HG03108 (cell line): Measurements from ENCODE around the gene SLC44A3.

ENCODE experiments used
- ATAC-seq: cut with Tn5 transposase; IDR thresholded peaks from one replicate; pipeline ENCODE4 v1.9.1; 2021; ENCODE audit warnings: moderate library complexity; ENCODE audit not compliant: unreplicated experiment

SLC44A3 gene

DNA sequence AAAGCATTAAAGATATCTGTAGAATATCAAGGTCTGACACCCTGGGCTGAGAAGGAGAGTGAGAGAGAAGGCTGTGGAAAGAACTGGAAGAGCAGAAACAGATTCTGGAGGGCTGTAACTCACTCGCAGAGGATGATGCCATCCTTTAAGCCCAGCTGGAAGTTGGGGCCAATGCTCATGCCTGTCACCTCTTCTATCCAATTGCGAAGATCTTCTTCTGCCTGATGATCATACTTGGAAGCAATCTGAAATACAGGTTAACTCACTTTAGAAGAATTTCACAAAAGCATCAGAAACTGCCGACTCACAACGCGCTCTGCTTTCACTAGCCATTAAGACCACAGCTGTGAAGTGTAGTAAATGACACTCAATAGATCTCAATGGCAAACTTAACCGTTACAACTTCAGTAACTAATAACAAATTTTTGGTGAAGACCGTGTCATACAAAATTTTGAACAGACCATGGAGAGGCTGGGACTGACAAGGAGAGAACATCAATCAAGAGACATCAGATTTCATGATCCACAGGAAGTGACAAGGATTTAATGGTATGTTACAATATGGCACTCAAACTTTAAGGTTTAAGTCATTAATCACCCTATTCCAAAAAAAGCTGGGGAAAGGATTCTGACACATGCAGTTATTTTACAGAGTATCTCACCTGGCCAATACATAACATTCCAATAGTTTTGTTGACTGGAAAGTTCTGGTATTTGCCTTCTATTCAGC, 83.3 kb downstream of the SLC44A3 start:
- ATAC-seq: no peak

DNA sequence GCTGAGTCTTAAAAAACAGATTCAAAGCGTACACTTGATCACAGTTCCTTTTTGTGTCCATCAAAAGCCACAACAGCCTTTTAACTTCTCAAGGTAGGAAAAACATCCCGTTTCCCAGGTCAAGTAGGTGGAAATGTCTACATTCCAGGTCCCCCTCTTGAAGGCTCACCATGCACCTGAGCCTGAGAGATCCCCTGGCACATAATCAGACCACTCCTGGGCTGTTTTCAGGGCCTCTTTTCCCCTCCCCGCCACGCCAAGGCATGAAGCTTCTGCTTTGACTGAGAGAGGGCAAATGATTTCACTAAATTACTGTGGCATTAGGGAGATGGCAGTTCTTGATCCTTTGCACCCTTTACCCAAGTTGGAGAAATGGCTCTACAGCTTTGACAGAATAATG, 85.0 kb downstream of the SLC44A3 start:
- no peak for ATAC-seq

DNA sequence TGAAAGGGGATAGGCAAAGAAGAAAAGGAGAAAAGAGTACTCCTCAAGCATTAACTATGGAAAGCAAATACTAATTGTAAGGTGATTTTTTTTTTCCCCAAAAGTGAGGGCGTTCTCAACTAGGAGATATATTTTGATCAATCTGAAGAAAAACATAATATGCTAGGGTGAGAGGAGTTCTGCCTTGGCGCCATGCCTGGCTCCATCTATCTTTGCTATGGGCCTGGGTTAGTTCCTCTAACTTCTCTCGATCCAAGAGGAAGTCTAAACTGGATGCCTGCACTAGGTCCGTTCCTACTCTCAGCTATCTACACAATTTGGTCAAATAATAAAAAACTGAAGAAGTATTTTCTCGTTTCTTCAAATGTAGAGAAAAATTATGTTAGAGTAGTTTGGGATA, 86.2 kb downstream of the SLC44A3 start:
- ATAC-seq: no peak

DNA sequence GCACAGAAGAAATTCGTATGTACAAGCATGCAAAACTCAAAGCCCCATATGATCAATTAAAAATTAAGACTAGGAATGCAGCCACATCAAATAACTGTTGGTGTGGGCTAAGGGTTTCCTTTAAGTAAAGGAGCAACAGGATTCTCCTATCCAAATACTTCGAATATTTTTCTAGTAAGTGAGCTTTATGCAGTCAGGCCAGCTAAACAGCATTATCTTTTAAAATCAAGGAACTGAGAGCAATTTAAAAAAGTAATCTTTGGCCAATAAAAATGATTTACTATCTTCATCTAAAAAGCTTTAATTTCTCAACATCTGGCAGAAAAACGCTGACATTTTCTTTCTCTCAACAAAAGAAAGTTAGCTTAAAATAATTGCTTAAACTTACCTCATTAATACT, 87.0 kb downstream of the SLC44A3 start:
- no peak for ATAC-seq

DNA sequence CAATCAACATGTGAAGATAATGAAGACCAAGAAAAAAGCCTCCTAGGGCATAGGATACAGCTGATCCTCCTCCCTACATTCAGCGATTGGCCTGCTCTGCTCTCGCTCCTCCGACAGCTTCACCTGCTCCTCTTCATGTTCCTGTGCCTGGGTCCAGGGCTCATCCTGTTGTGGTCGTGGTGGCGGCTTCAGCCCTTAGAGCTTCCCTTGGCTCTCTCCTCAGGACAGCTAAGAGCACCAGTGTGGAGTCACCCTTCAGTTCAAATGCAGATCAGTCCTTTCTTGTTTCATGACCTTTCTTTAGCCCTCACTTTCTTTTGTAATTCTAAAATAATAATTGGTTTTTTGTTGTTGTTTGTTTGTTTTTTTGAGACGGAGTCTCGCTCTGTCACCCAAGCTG, 88.0 kb downstream of the SLC44A3 start:
- ATAC-seq: no peak

DNA sequence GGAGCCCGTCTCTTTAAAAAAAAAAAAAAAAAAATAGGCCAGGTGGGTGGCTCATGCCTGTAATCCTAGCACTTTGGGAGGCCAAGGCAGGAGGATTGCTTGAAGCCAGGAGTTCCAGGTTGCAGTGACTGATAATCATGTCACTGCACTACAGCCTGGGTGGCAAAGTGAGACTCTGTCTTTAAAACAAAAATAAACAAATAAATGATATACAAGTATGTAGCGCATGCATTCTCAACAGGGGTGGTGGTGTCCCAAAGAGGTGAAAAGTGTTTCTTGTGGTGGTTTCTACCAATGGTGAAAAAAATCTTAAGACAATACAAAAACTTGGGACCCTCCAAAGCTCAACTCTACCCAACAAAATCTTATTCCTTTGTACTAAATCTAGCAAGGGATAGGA, 88.8 kb downstream of the SLC44A3 start:
- ATAC-seq: no peak

DNA sequence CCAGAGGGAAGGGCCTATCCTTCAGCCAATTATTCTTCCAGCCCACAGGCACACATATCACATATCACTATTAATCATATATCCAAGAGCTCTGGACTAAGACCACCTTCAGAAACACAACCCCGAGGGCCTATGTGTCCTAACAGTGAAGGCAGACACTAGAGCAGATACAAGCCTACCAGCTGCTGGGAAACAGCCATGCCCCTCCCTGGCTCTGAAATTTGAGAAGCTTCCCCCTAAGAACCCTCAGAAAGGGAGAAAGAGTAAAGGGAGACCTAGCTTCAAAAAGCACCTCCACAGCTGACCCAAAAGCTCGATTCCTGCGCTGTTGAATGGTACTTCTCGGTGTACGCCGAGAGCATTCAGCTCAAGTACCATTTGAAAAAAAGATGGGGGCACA, 89.3 kb downstream of the SLC44A3 start:
- ATAC-seq: no peak

DNA sequence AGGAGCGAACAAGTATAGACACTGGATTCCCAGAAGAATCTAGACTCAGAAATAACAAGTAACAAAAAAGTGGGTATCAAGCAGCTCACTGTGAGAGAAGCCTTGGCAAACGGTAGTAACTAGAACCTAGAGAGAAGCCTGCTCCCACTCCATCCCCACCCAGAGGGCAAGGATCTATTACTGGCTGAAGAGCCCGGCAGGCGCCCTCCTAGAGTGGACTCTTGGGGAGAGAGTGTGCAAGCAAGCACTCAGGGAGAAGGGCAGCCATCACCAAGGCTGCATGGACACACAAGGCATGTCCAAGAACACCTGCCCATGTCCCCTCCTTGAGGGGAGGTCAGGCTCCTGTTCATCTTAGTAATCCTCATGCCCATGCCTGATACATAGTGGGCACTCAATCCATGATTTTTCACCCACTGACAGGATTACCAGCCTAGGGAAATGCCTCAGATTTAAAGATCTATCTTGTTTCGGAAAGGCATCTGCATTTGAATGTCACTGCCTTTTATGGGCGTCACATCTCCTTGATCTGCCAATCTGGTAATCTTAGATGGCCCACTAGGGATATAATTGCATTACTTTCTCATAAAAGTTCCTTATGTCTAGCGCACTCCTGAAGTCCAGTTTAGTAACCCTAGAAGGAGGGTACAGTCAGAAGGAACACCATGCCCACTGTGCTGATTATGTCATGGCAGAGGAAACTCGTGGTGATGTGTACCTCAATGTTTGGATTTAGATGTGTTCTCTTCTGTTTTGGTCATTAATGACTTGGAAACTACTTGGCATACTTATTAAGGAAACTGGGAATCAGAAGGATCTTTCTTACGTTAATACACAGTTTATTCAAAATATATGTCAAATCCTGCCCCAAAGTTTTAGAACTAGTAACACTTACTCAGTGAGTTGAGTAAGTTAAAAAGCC, 92.4 kb downstream of the SLC44A3 start:
- ATAC-seq: no peak

DNA sequence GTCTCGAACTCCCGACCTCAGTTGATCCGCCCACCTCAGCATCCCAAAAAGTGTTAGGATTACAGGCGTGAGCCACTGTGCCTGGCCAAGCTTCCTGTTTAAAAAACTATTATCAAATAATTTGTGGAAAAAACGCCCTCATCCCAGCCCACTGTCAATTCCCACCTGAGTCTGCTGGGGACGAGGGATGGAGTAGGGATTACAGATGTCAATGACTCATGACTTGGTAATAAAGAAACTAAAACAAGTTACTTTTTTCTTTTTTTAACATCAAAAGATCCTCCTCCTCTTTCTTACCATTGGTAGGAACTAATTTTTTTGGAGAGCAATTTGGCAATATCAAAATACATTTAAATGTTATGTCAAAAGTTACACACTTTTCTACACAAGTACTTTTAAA, 97.1 kb downstream of the SLC44A3 start:
- no peak for ATAC-seq

DNA sequence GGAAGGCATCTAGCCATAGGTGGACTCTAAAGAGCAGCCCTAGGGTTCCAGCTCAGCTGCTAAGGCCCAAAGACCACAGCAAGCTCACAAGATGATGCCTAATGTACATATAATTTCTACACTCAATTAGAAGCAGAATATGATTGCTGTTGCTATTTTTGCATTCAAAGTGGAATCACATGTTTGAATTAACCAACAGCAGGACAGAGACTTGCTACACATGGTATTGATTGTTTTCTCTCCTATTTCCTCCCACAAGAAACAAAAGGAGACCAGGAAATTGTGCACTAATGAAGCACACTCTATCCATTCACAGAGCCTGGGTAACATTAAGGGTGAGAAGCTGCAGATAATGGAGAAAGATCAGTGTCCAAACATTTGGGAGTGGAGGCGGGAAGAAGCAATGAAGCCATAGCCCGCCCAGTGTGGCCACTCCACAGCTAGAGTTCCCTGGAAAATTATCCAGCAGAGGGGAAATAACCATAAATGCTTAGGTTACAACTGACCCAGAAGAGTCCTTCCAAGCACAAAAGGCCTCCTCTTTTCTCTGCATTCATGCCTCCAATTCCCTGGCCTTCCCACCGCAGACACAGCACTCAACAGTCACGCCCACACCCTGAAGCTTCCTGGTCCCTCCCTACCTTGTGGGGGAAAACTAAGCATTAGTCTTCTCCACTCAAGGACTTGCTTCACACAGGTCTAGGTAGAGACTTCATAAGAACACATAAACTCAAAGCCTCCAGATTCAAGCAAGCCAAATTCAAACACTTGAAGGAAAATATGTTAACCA, 99.3 kb downstream of the SLC44A3 start:
- no peak for ATAC-seq

DNA sequence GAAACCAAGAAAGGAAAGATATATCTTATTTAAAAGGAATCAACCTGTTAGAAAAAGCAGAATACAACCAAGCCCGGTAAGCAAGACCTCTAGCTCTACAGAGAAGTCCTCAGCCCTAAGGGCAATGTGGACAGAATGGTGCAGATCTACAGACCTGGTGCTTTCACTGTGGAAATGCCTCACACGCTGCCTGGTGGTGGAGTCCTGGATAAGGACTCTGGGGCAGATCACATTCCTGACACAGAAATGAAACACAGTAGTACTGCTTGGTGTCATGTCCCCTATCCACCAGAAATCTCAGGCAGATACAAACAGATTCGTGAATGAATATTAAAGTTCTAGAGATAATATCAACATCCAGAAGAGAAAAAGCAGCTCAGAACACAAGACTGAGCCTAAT, 99.9 kb downstream of the SLC44A3 start:
- ATAC-seq: no peak

DNA sequence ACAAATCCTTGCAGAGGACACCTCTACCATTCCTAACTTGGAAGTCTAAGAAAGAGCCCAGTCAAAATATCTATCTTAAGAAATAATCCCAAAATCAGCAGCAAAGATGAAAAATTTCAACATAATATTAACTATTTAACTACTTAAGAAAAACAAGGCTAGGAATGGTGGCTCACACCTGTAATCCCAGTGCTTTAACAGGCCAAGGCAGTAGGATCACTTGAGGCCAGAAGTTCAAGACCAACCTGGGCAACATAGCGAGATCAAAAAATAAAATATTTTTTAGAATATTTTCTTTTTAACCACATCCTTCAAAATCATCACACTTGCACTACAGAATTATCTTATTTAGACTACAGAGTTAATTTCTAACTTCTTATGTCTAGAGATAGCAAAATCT, 101.8 kb downstream of the SLC44A3 start:
- no peak for ATAC-seq

DNA sequence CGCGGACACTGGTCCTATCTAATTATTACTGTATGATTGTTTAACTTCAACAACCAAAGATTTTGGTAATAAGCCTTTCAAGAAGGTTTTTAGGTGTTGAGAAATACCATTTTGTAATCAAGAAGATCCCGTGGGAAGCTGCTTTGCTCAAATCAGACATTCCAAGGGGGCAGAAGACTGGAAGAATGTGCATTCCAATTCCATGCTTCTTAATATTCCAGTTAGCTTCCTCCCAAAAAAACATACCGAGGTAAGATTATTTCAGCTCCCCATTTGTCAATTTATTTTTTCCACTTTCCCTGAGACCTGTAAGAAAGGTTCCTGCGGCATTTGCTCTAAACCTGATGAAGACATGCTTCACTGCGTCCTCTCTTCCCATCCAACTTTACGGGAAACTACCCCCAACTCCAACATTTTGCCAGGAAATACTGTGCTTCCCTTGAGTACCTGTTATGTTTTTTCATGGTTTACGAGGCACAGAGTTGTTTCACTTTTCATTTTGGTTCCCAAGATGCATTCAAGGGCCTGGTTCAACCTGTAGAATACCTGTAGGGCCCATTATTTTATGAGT, 102.7 kb downstream of the SLC44A3 start:
- no peak for ATAC-seq

DNA sequence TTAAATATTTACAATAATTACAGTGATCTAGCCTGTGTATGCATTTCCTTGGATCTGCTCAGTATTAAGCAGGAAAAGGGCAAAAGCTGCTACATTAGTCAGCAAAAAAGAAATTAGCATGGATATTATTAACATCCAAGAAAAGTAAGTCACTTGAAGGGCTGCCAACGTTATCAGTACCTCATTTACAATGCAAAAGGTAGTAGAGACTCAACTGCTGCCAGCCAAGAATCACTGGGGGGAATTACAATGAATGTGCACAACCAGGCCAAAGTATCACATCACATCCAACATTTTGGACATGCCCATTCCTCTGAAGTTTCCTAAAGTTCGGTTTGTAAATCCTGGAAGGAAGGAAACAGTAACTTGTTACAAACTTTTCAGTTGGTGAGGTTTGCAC, 104.8 kb downstream of the SLC44A3 start:
- no peak for ATAC-seq

DNA sequence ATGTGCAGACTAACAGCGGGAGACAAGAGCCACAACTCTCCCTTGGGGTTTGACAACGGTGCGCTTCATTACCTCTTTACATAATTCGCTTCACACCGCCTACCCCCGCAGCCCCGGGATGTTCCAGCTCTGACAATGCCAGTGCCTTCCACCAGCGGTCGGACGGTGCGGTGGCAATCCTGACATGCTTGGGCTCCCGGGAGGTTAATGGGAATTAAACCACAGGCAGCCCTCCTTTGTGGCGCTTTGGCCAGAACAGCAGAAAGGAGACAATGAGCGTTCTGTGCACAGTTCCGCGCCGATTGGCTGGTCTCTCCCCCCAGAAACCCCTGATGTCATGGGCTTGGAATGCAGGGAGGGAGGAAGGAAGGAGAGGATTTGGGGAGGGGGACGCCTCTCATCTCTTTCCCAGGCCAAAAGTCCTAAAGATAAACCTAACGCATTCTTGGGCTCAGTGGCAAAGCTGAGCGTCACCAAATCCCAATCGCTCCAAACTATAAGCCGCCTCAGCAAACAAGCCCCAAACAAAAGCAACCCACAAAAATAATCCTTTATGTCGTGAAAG, 105.5 kb downstream of the SLC44A3 start:
- no peak for ATAC-seq

DNA sequence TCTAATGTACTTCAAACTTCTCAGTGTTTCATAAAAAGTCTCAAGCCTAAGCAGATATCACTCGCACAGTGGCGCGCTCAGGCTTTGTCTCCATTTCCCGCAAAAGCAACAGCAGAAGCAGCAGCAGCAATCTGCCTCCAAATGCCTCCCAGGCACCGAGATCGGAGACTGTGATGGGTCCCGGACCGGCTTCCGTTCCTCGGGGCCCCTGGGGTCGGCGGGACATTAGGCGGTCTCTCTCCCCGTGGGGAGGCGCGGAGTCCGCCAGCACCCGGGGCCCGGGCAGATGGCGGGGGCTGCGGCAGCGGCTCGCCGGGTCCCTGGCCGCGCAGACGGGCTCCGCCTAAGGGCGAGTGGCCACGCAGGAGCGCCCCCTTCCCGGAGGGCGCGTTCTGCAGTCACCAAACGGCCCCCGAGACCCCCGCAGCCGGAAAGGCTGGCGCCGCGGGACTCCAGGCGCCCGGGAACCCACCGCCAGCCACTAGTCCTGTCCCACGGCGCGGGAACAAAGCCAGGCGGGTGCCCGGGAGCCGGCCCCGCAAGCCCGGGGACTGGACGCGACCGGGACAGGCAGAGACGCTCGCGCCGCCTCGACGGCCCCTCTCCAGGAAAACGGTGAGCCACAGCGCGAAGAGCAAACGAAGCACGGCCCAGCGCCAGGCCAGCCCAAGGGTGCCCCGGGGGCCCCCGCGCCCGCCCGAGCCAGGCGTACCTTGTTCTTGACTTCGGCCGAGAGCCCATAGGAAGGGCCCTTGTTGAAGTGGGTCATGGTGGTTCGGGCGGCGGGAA, 106.2 kb downstream of the SLC44A3 start:
- peak; percentile 27 for ATAC-seq

DNA sequence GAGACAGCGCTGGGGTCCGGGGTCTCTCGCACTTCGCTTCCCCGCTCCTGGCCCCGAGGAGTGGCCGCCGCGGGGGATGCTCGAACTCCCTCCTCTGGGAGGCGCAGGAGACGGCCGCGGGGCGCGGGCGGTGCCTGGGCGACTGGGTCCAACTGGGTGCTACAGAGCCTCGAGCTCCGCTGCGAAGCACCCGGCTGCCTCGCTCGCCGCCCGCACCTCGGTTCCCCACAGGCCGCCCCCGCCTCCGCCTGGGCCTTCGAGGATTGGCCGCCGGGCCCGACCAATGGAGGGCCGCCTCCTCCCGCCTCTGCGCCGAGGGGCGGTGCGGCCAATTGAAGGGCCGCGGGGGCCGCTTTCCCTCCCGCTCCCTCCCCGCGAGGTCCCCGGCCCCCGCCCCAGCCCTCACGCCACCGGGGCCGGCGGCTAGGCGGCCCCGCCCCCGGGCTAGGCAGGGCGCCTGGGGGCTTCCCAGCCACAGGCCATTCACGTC, 106.8 kb downstream of the SLC44A3 start, which contains the start of gene CNN3:
Gene CNN3 (minus strand): TSS at position 196 of the 490 bp plus-strand sequence. CDS start 216 bp downstream, outside the sequence.
- peak; percentile 83 for ATAC-seq

DNA sequence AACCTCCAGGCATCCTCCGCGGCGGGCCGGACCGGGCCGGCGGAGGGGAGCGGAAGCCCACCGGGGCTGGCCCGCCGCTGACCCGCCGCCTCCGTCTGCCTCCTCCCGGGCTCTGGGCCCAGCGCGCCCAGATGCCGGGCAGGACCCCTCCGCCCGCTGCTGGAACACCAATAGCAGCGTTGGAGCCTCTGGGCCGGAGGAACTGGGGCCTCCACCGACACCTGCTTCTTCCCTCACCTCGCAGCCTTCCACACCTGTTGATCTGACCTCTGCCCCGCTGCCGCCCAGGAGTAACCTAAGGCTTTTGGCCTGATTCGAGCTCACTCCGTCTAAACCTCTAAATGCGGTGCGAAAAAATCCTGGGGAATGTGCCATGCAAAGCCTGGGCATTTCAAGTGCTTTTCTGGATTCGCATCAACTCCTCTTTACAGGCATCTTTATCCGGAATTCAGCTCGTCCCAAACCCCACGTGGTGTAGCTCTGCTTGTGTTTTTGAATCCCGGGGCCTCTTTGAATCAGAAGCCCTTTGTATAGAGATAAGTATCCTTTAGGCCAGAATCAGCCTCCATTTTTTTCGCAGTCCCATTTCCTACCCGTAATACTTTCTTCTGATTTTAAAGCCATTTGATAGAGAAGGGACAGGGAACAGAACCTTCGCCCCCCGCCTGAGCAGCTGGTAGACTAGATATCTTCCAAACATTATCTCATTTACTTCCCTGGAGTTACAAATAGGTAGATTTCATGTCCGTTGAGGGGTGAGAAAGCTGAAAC, 107.4 kb downstream of the SLC44A3 start:
- ATAC-seq: no peak
